LNCAP (cell line): Measurements from ENCODE around the gene CA12.

ENCODE experiments used
- CTCF ChIP-seq: fragments of 450-650 bp; IDR thresholded peaks from 2 replicates; pipeline ENCODE4 v1.5.1; 2017; ENCODE audit warnings: mild to moderate bottlenecking

CA12 gene

GRCh38 chr15:63364399-63365272 lies 17.0 kb downstream of the CA12 start:
- TF ChIP-seq CTCF: no peak

GRCh38 chr15:63363292-63363691 lies 18.4 kb downstream of the CA12 start:
- no peak for TF ChIP-seq CTCF

- TF ChIP-seq CTCF: no peak
Observed at GRCh38 chr15:63362885-63363284, 18.8 kb downstream of the CA12 start.

GRCh38 chr15:63362196-63362595 lies 19.4 kb downstream of the CA12 start:
- no peak for TF ChIP-seq CTCF

GRCh38 chr15:63360170-63360569 lies 21.5 kb downstream of the CA12 start:
- TF ChIP-seq CTCF: no peak

GRCh38 chr15:63358241-63359029 lies 23.2 kb downstream of the CA12 start:
- no peak for TF ChIP-seq CTCF

GRCh38 chr15:63357731-63358130 lies 23.9 kb downstream of the CA12 start:
- no peak for TF ChIP-seq CTCF
